ENCODE results near the gene ERN2.
"Not testable (repeated sequence)": the region's sequence is repeated elsewhere in the genome, so short reads cannot be mapped to it uniquely, and the experiment has no call there.

The ERN2 gene

DNA sequence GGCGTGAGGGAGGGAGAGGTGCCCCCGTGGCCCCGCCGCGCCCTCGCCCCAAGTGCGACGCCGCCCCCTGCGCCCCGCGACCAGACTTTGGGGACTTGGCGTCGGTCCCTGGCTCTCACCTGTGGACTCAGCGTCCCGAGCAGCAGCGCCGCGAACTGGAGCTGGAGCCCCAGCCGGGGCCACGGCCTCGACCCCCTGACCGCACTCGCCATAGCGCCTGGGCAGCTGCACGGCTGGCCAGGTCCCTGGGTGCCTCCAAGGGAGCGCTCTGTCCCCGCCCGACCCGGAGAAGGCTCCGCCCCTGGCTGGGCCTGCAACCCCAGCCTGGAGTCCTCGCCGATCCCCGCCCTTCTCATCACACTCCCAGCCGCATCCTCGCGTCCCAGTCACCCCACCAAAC lies at the start of gene ERN2:
ERN2 (minus strand) TSS at position 247 of the 400 bp plus-strand sequence; CDS start at position 212, 35 bp downstream.
- no peak for DNase-seq

DNA sequence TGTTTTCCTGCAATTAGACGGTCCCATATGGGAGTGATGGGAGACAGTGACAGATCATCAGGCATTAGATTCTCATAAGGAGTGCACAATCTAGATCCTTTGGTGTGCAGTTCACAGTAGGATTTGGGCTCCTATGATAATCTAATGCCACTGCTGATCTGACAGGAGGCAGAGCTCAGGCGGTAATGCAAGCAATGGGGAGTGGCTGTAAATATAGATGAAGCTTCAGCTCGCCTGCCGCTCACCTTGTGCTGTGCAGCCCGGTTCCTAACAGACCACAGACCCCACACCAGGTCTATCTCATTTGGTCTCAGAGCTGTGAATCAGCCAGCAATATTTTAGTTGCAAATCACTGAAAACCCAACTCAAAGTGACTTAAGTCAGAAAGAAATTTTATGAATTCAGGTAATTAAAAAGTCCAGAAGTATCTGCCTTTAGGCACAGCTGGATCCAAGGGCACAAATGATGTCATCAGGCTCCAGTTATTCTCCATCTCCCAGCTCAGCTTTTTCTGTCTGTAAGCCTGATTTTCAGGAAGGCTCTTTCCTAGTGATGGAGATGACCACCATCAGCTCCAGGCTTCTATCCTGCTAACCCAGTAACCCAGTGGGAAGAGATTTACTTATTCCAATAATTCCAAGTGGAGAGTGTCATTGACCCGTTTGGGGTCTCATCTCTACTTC lies 45.1 kb upstream of the ERN2 start:
- DNase-seq, result no peak

DNA sequence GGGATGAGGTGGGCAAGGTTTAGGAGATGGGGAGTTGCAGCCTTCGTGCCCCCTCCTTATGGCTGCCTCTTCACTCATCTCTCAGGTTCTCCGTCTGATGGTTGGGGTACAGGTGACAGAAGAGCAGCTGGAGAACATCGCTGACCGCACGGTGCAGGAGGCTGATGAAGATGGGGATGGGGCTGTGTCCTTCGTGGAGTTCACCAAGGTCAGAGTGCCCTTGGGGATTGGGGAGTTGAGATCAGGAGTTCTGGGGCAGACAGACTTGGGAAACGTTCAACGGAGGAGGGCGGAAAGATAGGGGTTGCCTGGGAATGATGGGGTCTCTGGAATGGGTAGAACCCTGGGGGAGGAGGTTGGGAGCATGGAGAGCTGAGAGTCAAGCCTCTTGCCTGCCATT lies 44.1 kb upstream of the ERN2 start:
- DNase-seq, result no peak

DNA sequence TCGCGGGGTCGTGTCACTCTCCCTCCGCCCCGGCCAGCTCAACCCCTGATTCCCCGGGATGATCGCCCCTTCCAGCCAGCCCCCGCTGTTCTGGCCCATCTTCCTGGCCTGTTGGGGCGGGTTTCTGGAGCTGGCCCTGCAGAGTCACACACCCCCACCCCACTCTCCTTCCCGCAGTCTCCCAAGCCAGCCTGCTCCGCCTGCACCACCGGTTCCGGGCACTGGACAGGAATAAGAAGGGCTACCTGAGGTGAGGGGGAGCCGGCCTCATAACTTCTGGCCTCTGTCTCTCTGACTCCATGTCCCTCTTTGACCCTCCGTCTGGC lies 42.4 kb upstream of the ERN2 start:
- no peak for DNase-seq

DNA sequence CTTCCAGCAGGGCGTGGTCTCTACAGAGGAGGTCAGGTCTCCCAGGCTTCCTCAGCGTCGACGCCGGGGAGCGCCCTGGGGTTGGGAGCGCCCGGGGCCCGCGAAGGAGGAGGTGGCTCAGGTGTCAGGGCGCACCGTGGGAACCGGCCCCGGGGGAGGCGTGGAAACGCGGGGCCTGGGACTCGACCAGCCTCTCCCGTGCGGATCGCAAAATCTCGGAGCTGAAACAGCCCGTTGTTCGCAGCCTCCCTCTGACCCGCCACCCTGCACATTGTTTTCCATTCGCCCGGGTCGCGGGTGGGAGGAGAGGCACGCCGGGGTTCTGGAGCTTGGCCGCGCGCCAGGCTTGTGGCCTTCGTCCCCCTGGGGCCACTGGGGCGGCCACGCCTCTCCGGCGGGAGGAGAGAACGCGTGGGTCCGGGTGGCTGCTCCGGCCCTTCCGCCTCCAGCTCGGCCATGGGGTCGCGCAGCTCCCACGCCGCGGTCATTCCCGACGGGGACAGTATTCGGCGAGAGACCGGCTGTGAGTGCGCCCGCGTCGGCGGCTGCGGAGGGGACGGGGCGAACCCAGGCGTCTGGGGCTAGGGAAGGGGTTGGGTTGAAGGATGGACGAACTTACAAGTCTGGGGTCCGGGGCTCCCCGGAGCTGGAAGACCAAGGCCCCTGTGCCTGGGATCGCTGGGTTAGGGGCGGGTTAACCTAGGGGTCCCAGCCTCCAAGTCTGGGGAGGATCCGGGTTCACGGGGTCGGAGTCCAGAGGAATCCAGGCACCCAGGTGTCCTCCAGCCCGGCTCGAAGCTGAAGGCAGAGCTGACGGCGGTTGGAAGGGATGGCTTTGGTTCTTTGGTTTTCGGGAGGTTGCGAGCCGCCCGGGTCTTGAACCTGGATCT lies 41.8 kb upstream of the ERN2 start, which contains the start of gene CHP2:
CHP2 (plus strand) TSS at position 433 of the 890 bp plus-strand sequence; CDS start at position 457, 24 bp downstream.
- peak in 1 of 51 donors; percentile 2 for DNase-seq

DNA sequence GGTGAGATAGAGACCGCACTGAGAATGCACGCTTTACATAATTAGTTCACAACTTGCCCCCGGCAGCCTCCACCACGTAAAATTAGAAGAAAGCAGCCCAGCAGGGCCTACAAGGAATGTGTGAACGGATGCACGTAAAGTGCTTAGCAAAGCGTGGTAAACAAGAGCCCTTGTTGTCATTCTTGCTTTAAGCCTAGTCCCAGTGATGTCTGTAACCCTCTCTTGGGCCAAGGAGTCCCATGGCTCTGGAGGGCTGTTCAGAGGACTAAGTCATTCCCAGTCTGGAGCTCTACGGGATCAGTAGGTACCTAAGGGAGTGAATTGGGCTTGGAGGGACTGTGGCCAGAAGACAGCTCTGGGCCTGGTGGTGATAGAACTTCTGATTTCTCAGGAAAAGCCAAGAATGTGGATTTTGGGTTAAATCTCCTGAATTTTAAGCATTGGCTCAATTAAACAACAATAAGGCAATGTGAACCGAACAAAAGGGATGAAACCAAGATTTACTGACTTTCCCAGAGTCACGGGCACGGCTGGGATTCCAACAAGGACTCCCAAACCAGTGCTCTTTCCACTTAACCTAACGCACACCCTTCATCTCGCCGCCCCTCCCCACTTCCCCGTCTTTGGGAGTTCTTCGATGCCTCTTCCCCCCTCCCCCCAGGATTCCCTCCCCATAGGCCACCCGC lies 41.0 kb upstream of the ERN2 start:
- DNase-seq, result no peak

DNA sequence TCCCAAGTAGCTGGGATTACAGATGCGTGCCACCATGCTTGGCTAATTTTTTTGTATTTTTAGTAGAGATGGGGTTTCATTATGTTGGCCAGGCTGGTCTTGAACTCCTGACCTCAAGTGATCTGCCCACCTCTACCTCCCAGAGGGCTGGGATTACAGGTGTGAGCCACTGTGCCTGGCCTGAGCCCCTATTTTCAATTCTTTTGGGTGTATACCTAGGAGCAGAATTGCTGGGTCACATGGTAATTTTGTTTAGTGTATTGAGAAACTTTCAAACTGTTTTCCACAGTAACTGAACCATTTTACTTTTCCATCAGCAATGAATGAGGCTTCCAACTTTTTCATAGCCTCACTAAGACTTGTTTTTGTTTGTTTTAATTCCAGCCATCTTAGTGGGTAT lies 38.0 kb upstream of the ERN2 start:
- DNase-seq, result not testable (repeated sequence)

DNA sequence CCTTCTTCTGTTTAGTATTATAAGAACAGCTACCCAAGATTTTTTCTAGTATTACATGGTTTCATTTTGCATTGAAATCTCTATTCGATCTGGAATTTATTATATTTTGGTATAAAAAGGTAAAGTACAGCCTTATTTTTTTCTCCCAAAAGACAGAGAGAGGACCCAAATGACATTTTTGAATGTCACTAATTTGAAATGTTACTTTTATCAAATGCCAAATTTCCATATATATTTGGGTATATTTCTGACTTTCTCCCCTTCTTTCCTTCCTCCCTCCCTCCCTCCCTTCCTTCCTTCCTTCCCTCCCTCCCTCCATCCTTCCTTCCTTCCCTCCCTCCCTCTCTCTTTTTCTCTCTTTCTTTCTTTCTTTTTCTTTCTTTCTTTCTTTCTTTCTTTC lies 35.6 kb upstream of the ERN2 start:
- DNase-seq, result no peak

DNA sequence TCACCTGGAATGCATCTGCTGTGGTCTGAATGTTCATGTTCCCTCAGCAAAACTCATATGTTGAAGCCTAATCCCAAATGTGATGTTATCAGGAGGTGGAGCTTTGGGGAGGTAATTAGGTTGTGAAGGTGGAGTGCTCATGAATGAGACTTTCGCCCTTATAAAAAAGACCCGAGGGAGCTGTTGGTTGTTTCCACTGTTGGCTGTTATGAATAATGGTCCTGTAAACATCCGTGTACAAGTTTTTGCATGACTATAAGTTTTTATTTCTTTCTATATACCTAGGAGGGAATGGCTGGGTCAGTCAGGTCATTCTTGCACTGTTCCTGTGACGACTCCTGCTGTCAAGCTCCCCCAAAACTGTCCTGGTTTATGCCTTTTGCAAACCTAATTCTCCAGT lies 32.2 kb upstream of the ERN2 start:
- no peak for DNase-seq

DNA sequence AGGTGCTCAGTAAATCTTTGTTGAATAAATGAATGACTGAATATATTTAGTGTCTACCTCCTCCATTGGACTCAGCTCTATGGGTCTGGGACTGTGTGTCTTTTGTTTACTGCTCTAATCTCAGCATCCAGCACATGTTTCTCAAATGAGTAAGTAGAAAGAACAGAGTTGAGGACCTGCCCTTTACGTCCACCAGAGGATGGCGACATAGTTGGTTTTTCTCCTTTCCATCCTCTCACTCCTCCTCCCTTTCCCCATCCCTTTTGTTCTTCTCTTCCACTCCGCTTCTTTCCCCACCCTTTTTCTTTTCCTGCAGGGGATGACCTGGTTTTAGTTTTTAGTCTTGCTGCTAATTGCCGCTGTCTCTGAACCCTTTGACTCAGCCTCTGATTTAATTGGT lies 29.7 kb upstream of the ERN2 start:
- no peak for DNase-seq

DNA sequence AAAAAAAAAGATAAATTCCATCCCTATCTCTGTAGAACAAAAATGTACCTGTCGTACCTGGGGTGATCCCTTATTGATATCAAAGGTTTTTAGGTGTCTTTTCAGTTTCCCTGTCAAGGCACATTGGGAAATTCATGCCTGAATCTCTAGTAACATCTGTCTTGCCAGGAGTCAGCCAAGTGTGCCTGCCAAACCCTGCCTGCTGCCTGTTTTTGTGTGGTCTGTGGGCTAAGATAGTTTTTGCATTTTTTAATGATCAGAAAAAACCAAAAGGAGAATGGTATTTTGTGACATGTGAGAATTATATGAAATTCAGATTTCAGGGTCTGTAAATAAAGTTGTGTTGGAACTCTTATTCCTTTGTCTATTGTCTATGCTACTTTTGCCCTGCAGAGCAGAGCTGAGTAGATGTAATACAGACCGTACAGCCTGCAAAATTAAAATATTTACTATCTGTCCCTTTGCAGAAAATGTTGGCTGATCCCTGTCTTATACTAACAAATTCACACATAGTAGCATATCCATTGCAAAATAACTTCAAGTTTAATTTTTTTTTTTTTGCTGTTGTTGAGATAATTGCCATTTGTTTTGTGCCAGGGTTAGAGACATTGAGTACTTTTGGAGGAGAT lies 28.8 kb upstream of the ERN2 start:
- DNase-seq, result no peak

DNA sequence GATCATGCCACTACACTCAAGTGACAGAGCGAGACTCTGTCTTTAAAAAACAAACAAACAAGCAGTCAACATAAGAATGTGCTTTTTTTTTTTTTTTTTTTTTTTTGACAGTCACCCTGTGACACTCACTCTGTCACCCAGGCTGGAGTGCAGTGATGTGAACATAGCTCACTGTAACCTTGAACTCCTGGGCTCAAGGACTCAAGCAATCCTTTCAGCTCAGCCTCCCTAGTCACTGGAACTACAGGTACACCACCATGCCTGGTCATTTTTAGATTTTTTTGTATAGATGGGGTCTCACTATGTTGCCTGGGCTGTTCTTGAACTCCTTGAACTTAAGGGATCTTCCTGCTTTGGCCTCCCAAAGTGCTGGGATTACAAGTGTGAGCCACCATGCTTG lies 26.5 kb upstream of the ERN2 start:
- no peak for DNase-seq

DNA sequence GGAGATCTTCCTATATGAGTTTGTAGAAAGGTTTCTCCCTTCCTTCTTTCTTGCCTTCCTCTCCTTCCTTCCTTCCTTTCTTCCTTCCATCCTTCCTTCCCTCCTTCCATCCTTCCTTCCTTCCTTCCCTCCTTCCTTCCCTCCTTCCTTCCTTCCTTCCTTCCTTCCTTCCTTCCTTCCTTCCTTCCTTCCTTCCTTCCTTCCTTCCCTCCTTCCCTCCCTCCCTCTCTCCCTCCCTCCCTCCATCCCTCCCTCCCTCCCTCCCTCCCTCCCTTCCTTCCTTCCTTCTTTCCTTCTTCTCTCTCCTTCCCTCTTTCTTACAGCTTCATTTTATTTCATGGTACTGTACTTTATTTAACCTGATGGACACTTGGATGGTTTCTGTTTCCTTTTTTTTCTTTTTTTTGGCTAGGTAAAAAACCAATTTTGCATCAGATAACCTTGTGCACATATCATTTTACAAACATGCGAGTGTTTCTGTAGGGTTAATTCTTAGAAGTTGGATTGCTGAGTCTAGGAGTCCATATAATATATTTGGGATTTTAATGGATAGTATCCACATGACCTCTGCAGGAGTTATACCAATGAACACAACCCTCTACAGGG lies 24.5 kb upstream of the ERN2 start:
- DNase-seq, result not testable (repeated sequence)

DNA sequence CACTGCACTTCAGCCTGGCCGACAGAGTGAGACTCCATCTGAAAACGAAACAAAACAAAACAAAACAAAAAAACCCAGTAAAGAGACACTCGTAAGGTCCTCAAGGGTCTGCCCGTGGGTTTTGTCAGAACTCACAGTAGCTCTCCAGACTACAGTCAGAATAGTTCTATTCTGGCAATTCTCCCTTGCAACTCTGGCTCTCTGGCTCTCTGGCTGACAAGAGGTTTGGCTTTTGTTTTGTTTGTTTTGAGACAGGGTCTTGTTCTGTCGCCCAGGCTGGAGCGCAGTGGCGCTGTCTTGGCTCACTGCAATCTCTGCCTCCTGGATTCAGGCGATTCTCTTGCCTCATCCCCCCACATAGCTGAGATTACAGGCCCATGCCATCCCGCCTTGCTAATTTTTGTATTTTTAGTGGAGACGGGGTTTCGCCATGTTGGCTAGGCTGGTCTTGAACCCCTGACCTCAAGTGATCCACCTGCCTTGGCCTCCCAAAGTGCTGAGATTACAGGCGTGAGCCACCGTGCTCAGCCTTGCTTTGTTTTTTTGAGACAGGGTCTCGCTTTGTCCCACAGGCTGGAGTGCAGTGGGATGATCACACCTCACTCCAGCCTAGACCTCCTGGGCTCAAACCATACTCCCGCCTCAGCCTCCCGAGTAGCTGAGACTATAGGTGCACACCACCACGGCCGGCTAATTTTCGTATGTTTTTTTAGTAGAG lies 21.3 kb upstream of the ERN2 start:
- DNase-seq, result no peak

DNA sequence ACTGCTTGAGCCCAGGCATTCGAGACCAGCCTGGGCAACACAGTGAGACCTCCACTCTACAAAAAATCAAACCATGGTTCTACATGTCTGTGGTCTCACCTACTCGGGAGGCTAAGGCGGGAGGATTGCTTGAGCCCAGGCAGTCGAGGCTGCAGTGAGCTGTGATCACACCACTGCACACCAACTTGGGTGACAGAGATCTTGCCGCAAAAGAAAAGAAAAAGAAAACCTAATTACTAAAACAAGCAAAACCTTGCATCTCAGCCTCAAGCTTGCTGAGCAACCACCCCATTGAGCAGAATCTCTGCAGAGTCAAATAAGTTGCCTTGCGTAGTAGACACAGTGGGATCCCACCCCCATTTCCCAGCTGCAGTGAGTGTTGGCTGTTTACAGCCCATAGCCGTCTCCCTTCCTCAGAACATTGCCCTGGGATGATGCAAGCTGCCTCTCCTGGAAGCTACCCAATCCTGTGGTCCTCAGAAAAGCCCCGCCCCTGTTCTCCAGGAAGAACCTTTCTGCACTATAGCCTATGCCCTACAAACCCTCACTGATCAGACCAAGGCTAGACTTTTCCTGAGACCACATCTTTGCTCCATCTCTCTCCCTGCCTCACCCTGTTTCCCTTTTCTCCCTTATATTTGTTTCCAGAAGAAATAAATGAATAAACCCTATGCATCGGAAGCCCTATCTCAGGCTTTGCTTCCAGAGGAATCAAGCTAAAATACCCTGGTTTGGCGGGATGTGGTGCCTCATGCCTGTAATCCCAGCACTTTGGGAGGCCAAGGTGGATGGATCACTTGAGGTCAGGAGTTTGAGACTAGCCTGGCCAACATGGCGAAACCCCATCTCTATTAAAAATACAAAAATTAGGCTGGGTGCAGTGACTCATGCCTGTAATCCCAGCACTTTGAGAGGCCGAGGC lies 16.7 kb upstream of the ERN2 start:
- no peak for DNase-seq

DNA sequence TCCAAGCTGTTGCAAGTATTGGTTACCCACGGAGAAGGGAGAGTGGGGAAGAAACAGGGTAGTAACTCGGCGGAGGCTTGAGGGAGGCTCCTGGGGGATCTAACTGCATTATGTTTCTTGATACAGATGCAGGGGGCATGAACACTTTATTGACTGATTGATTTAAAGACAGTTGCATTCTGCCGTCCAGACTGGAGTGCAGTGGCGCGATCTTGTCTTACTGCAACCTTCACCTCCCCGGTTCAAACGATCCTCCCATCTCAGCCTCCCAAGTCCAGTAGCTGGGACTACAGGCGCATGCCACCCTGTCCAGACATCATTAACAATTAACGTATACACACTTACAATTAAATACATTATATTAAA lies 15.1 kb upstream of the ERN2 start:
- no peak for DNase-seq

DNA sequence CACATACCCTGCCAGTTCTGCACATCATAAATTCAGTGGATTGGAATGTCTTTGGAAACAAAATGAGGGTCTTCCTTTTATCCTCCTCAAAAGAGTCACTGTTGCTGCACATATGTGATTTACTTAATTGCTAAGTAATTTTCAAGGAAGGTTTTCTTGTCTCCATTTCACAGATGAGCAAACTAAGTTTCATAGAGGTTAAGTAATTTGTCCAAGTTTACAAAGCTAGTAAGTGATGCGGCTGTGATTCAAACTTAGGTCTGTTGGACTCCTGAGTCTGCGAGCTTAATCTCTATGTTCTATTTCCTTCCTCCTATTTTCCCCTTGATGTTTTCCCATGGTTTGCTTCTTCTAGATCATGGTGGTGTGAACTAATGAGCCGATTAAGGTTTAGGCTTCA lies 13.7 kb upstream of the ERN2 start:
- no peak for DNase-seq

DNA sequence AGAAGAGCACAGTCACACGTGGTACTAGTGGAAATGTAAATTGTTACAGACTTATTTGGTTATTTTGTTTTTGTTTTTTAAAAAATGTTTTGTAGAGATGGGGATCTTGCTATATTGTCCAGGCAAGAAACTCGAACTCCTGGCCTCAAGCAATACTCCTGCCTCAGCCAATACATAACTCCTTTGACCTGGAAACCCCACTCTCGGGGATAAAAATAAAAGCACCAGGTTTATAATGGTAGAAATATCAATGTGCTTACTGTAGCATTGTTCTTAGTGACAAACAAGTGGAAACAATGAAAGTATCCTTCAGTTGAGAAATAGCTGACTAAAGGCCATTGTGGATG lies 11.7 kb upstream of the ERN2 start:
- no peak for DNase-seq

DNA sequence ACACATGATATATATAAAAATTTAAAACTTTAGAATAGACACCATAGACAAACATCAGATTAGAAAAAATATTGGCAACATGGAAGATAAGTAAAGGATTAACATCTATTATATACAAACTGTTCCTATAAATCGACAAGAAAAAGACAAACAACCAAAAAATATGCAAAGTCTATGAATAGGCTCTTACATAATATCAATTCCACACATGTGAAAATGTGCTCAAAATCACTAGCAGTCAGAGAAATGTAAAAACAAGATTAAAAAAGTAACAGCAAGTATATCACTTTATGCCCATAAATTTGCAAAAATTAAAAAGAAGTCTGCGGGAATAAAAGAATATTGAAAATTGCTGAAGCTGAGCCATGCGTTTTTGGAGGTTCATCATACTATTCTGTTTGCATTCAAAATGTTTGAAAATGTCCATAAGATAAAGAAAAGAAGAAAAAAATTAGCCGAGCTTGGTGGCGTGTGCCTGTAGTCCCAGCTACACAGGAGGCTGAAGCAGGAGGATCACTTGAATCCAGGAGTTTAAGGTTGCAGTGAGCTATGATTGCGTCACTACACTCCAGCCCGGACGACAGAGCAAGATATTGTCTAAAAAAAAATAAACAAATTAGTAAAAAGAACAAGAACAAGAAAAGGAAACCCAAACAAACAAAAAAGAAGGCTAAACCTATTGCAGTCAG lies 11.2 kb upstream of the ERN2 start:
- no peak for DNase-seq
